ENCODE results near the gene BBS9.

Gene BBS9

DNA sequence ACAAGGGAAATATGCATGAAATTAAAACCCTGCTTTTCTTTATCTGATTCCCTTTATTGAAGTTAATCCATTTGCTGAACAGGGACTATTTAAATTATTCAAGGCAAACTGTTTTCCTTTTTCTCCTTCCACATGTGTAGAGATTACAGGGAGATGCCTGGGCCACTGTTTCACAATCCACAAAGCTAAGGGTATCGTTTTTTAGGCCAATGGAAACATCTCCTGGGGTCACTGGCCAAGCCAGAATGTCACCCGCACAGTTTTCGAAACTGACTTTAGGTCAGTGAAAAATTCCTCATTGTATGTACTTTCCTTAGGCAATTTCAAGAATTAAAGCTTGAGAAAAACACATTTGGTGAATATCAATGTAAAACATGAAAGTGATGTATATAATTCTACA, 516.8 kb downstream of the BBS9 start:
- DNase-seq (ENCODE audit: low read depth, low spot score), result no peak

GRCh38 chr7:33646891-33647391, 517.6 kb downstream of the BBS9 start:
- no peak for DNase-seq (ENCODE audit: low read depth, low spot score)

GRCh38 chr7:33649476-33650441, 520.4 kb downstream of the BBS9 start:
- DNase-seq (ENCODE audit: low read depth, low spot score), result no peak

DNA sequence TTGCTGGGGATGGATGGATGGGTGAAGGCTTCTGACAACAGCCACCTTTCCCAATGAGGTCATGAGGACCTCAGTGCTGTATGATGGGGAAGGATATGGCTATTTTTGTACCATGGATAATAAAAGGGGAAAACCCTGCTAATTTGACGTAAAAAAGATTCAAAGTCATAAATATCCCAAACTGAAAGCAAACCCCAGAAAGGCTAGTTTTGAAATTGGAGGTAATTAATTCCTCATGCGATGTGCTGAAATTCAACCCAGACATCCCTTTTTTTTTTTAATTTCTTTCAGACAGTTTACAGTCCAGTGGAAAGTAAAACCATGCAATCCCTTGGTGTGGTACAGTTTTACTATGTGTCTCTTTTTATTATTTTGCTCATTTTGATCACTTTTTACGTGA, 521.5 kb downstream of the BBS9 start:
- DNase-seq (ENCODE audit: low read depth, low spot score), result no peak

GRCh38 chr7:33651998-33652515, 522.7 kb downstream of the BBS9 start:
- DNase-seq (ENCODE audit: low read depth, low spot score), result no peak

DNA sequence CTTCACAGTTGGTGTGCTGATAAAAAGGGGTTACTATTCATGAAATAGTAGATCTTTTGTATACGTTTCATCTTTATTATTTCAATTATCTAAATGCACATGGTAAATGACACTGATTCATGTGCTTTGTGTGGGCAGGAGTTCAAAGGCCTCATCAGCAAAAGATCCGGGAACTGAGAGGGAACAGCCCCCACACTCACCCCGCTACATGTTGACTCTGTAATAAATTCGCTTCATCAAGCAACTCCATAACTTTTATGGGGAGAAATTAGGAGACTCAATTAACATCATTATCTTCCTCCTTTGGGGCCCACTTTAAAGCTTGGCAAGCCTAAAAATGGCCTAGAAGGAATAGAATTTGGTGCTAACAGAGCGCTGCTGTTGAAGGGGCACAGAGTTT, 525.3 kb downstream of the BBS9 start:
- no peak for DNase-seq (ENCODE audit: low read depth, low spot score)
